GM23248 (cell line): Measurements from ENCODE around the gene SIAE. TPM values are rescaled to one million over a fixed set of nuclear protein-coding genes. Genes with fewer than 3 reads are reported as not detected.

Source experiments
- DNase-seq: peaks from one replicate; pipeline ENCODE4 v3.0.0-alpha.2; 2015
- H2AFZ ChIP-seq: fragments of 200-600 bp; sonication (generic); 2 replicates; pipeline ENCODE4 v1.6.1; 2016; ENCODE audit warnings: antibody characterized with exemption
- H3F3A ChIP-seq: fragments of 200-600 bp; sonication (generic); 2 replicates; pipeline ENCODE4 v1.6.1; 2016; ENCODE audit warnings: mild to moderate bottlenecking, antibody characterized with exemption, mixed run types; ENCODE audit not compliant: insufficient read depth
- H3K27ac ChIP-seq: fragments of 200-600 bp; sonication (generic); 2 replicates; pipeline ENCODE4 v1.5.1; 2016; ENCODE audit warnings: mild to moderate bottlenecking
- H3K27me3 ChIP-seq: fragments of 200-600 bp; sonication (generic); replicated peaks from 2 replicates; pipeline ENCODE4 v1.6.1; 2016; ENCODE audit warnings: mild to moderate bottlenecking; ENCODE audit not compliant: insufficient read depth
- H3K36me3 ChIP-seq: fragments of 200-600 bp; sonication (generic); 2 replicates; pipeline ENCODE4 v1.6.1; 2016; ENCODE audit warnings: low read depth, mild to moderate bottlenecking
- H3K4me1 ChIP-seq: fragments of 200-600 bp; sonication (generic); 2 replicates; pipeline ENCODE4 v1.6.1; 2016; ENCODE audit warnings: mild to moderate bottlenecking; ENCODE audit not compliant: insufficient read depth
- H3K4me2 ChIP-seq: fragments of 200-600 bp; sonication (generic); one replicate; pipeline ENCODE4 v1.6.1; 2016; ENCODE audit warnings: mild to moderate bottlenecking; ENCODE audit not compliant: unreplicated experiment
- H3K4me3 ChIP-seq: fragments of 200-600 bp; sonication (generic); 2 replicates; pipeline ENCODE4 v1.5.1; 2016; ENCODE audit warnings: mild to moderate bottlenecking
- H3K79me2 ChIP-seq: fragments of 200-600 bp; sonication (generic); 2 replicates; pipeline ENCODE4 v1.6.1; 2016; ENCODE audit warnings: mild to moderate bottlenecking; ENCODE audit not compliant: insufficient read depth
- H3K9ac ChIP-seq: fragments of 200-600 bp; sonication (generic); 2 replicates; pipeline ENCODE4 v1.6.1; 2016; ENCODE audit warnings: mild to moderate bottlenecking
- H3K9me2 ChIP-seq: fragments of 200-600 bp; sonication (generic); 2 replicates; pipeline ENCODE4 v1.6.1; 2016; ENCODE audit warnings: mixed run types, mild to moderate bottlenecking, moderate library complexity; ENCODE audit not compliant: insufficient read depth
- H3K9me3 ChIP-seq: fragments of 200-600 bp; sonication (generic); one replicate; pipeline ENCODE4 v1.6.1; 2017; ENCODE audit warnings: low read depth
- H4K20me1 ChIP-seq: fragments of 200-600 bp; sonication (generic); 2 replicates; pipeline ENCODE4 v1.6.0; 2016; ENCODE audit not compliant: insufficient read depth
- EZH2 ChIP-seq: fragments of 200-600 bp; sonication (generic); IDR thresholded peaks from 2 replicates; pipeline ENCODE4 v1.6.1; 2018; ENCODE audit warnings: antibody characterized with exemption, mild to moderate bottlenecking; ENCODE audit not compliant: insufficient read depth, poor library complexity, severe bottlenecking
- EZH2phosphoT487 ChIP-seq: fragments of 200-600 bp; sonication (generic); IDR thresholded peaks from 2 replicates; pipeline ENCODE4 v1.6.1; 2018; ENCODE audit warnings: antibody characterized with exemption, moderate library complexity, mild to moderate bottlenecking, low read depth; ENCODE audit not compliant: insufficient read depth
- WGBS, 2 experiments: methylation state at CpG; one replicate each; pipeline ENCODE4 v1.1.6; 2015 to 2017; ENCODE audit warnings: low lambda C conversion rate in 2 of 2, low coverage in 1 of 2; ENCODE audit errors: missing lambda C conversion rate in 2 of 2; 5-methylcytosine and 5-hydroxymethylcytosine counted together
- in situ Hi-C: fragments of 300-500 bp; cut with MboI; formaldehyde crosslinking; loops from 2 replicates; pipeline ENCODE4 v1.15.0; 2020
- polyA plus RNA-seq: library from polyadenylated mRNA; unstranded; fragments of >200 nt; fragmentation: Nextera tagmentation; extraction: Ambion mirVana; gene quantifications from 2 replicates; pipeline ENCODE4 v1.2.1, GENCODE V29; 2016
- total RNA-seq: library from RNA; depleted of rRNA; stranded (reverse); fragments of >200 nt; shearing (Covaris generic); gene quantifications from 2 replicates; pipeline ENCODE4 v1.2.3, GENCODE V29; 2014

The SIAE gene
- total and polyA plus RNA-seq, 2 experiments from 2014 or later = 7.2 to 19.5 TPM

- Histone ChIP-seq H3K4me1 (peaks cover 5% of the 10 kb centered on the region), H3K9ac (no peak overlapping the region), H3K79me2 (no peaks in the 10 kb centered on the region), H3K4me2 (no peak overlapping the region), H3K27ac (no peak overlapping the region), H3K9me3 (peaks cover 3% of the 10 kb centered on the region), H3F3A (no peaks in the 10 kb centered on the region), H3K4me3 (no peak overlapping the region), H2AFZ (no peak overlapping the region), H3K27me3 (no peaks in the 10 kb centered on the region), H3K36me3 (peaks cover 7% of the 10 kb centered on the region; the same call in 1 of the 2 replicates), H4K20me1 (no peaks in the 10 kb centered on the region), H3K9me2 (no peaks in the 10 kb centered on the region)
- in situ Hi-C loops = no loop called here
- DNase-seq = no peak
- 96 to 98% methylated on average over 2 of the region's 2 CpGs for whole genome bisulfite sequencing, 2 experiments
- TF ChIP-seq EZH2 (no peak), EZH2phosphoT487 (no peak)
These were observed 7.9 kb upstream of the SIAE start for GRCh38 chr11:124681421-124681820.

GRCh38 chr11:124678416-124678815 lies 4.9 kb upstream of the SIAE start:
- peaks cover 10% of the 10 kb centered on the region for H3K4me1 ChIP-seq
- TF ChIP-seq EZH2 (no peak), EZH2phosphoT487 (no peak)
- WGBS, 2 experiments = 71 to 73% methylated on average over 5 of the region's 5 CpGs
- H3K9me3 ChIP-seq = peaks cover 3% of the 10 kb centered on the region
- H3K9ac ChIP-seq = no peak overlapping the region
- H3F3A ChIP-seq = no peaks in the 10 kb centered on the region
- no peaks in the 10 kb centered on the region for H4K20me1 ChIP-seq
- no peaks in the 10 kb centered on the region for H3K79me2 ChIP-seq
- no peak overlapping the region for H3K4me2 ChIP-seq
- no peak overlapping the region for H3K4me3 ChIP-seq
- no peak overlapping the region for H2AFZ ChIP-seq
- no peak overlapping the region for H3K27ac ChIP-seq
- no peaks in the 10 kb centered on the region for H3K9me2 ChIP-seq
- H3K27me3 ChIP-seq = no peaks in the 10 kb centered on the region
- in situ Hi-C loops = loop anchor here (10.0 kb wide), 1 partner anchor 86 kb away; the partner anchor contains the start of gene ESAM
- H3K36me3 ChIP-seq = peaks cover 7% of the 10 kb centered on the region; the same call in 1 of the 2 replicates
- DNase-seq = no peak

GRCh38 chr11:124676386-124676785 lies 2.8 kb upstream of the SIAE start:
- no peak overlapping the region for H3K9ac ChIP-seq

GRCh38 chr11:124674571-124674970 lies 1.0 kb upstream of the SIAE start:
- in situ Hi-C loops = loop anchor here (10.0 kb wide), 1 partner anchor 90 kb away; the partner anchor contains the start of gene ESAM
- Histone ChIP-seq H4K20me1 (no peaks in the 10 kb centered on the region), H3K4me3 (peak overlapping the region; percentile 89), H3K27me3 (no peaks in the 10 kb centered on the region), H3K9ac (peak overlapping the region; percentile 89), H3K36me3 (no peaks in the 10 kb centered on the region), H3K27ac (peak overlapping the region; percentile 69), H3K9me2 (no peaks in the 10 kb centered on the region), H2AFZ (peak overlapping the region; percentile 93), H3K4me2 (peak overlapping the region; percentile 84), H3K9me3 (no peaks in the 10 kb centered on the region), H3K79me2 (no peaks in the 10 kb centered on the region), H3K4me1 (peaks cover 18% of the 10 kb centered on the region), H3F3A (no peaks in the 10 kb centered on the region)
- WGBS, 2 experiments = 89 to 91% methylated on average over 5 of the region's 5 CpGs
- TF ChIP-seq EZH2phosphoT487 (no peak), EZH2 (no peak)
- no peak for DNase-seq

More at GRCh38 chr11:124676386-124676785, 2.8 kb upstream of the SIAE start:
- Histone ChIP-seq H3K27me3 (no peaks in the 10 kb centered on the region), H3K36me3 (no peaks in the 10 kb centered on the region), H3F3A (no peaks in the 10 kb centered on the region), H3K9me2 (no peaks in the 10 kb centered on the region), H3K4me1 (peaks cover 18% of the 10 kb centered on the region), H3K4me2 (peak overlapping the region; percentile 10), H3K4me3 (0 out of 2 replicates have a peak overlapping the region, but pooled peaks have one; percentile 3), H4K20me1 (no peaks in the 10 kb centered on the region), H3K79me2 (no peaks in the 10 kb centered on the region), H2AFZ (peak overlapping the region; percentile 63), H3K9me3 (no peaks in the 10 kb centered on the region), H3K27ac (no peak overlapping the region)
- DNase-seq = peak; percentile 78
- WGBS, 2 experiments = 0 to 7% methylated on average over 2 of the region's 2 CpGs
- in situ Hi-C loops = loop anchor here (10.0 kb wide), 1 partner anchor 88 kb away; the partner anchor contains the start of gene ESAM
- no peak for TF ChIP-seq EZH2
- TF ChIP-seq EZH2phosphoT487 = no peak
